ENCODE results near the gene IRX1. TPM values are rescaled to one million over a fixed set of nuclear protein-coding genes. Genes with fewer than 3 reads are reported as not detected.

Gene IRX1
- total and polyA plus RNA-seq, 2 donors (not counting 1 experiment from before 2014, with no cell fraction given), result not detected

GRCh38 chr5:3600106-3601060, 4.8 kb downstream of the IRX1 start:
- Mint-ChIP-seq H3K27me3 (peaks cover 61% of the 10 kb centered on the region), H3K9me3 (ENCODE audit: insufficient read depth) (no peaks in the 10 kb centered on the region), H3K27ac (no peak overlapping the region), H3K4me1 (peaks cover 4% of the 10 kb centered on the region), H3K4me3 (no peak overlapping the region)
- ChIA-PET CTCF (no interaction called here), POLR2A (no interaction called here)
- H3K27me3 ChIP-seq (replicated peaks in 1 of 4; ENCODE audit: control extremely low read depth in 1 of 4, control insufficient read depth in 3 of 4, insufficient read depth in 4 of 4, low read length in 3 of 4), result peaks cover 0 to 60% (median 16%) of the 10 kb centered on the region in 4 experiments
- no peak overlapping the region for H3K4me2 ChIP-seq (replicated peaks; ENCODE audit: low read depth, low read length, poor library complexity, severe bottlenecking)
- H3K9ac ChIP-seq (ENCODE audit: low read length), result no peak overlapping the region
- H3K36me3 ChIP-seq (replicated peaks in 1 of 2; ENCODE audit: control extremely low read depth in 1 of 2, control insufficient read depth in 1 of 2, extremely low read depth in 1 of 2, insufficient read depth in 2 of 2, low read length in 1 of 2), result no peaks in the 10 kb centered on the region
- DNase-seq, result no peak
- no peak for TF ChIP-seq CTCF (IDR thresholded peaks at IDR 0.05)
- TF ChIP-seq EZH2 (IDR thresholded peaks at IDR 0.05; ENCODE audit: borderline replicate concordance, insufficient read depth, low read depth, low read length, poor library complexity, severe bottlenecking), result no peak
- no peak overlapping the region for H3K27ac ChIP-seq (ENCODE audit: low read length in 2 of 2)
- no peak overlapping the region for H3K4me3 ChIP-seq (ENCODE audit: control extremely low read depth in 1 of 5, extremely low read depth in 1 of 5, insufficient read depth in 1 of 5, low read depth in 2 of 5, low read length in 4 of 5)
- no peaks in the 10 kb centered on the region for H3K4me1 ChIP-seq (ENCODE audit: control insufficient read depth in 2 of 2, insufficient read depth in 2 of 2, low read length in 2 of 2)
- H3K79me2 ChIP-seq (ENCODE audit: control insufficient read depth, insufficient read depth, low read length), result no peaks in the 10 kb centered on the region
- ATAC-seq (ENCODE audit: low read depth), result no peak
- no peak overlapping the region for H2AFZ ChIP-seq (ENCODE audit: insufficient read depth, low read depth, low read length, poor library complexity, severe bottlenecking)
- intact Hi-C loops (cut with micrococcal nuclease), result no loop called here
- 16% methylated on average over 67 of the region's 71 CpGs for WGBS (ENCODE audit: insufficient coverage)
- H3K9me3 ChIP-seq (ENCODE audit: control extremely low read depth in 1 of 3, control insufficient read depth in 2 of 3, insufficient read depth in 1 of 3, low read length in 2 of 3), result peaks cover 0 to 53% (median 0%) of the 10 kb centered on the region in 3 donors
- no peaks in the 10 kb centered on the region for H4K20me1 ChIP-seq (ENCODE audit: control insufficient read depth, insufficient read depth, low read length, poor library complexity, severe bottlenecking)

- no peak overlapping the region for H3K4me2 ChIP-seq (replicated peaks; ENCODE audit: low read depth, low read length, poor library complexity, severe bottlenecking)
- ChIA-PET CTCF (no interaction called here), POLR2A (no interaction called here)
- H3K9me3 ChIP-seq (ENCODE audit: control extremely low read depth in 1 of 3, control insufficient read depth in 2 of 3, insufficient read depth in 1 of 3, low read length in 2 of 3), result peaks cover 0 to 59% (median 0%) of the 10 kb centered on the region in 3 donors
- H3K27ac ChIP-seq (ENCODE audit: low read length in 2 of 2), result no peak overlapping the region
- intact Hi-C loops (cut with micrococcal nuclease), result no loop called here
- peaks cover 0 to 63% (median 16%) of the 10 kb centered on the region in 4 experiments for H3K27me3 ChIP-seq (replicated peaks in 1 of 4; ENCODE audit: control extremely low read depth in 1 of 4, control insufficient read depth in 3 of 4, insufficient read depth in 4 of 4, low read length in 3 of 4)
- H3K4me1 Mint-ChIP-seq, result peaks cover 4% of the 10 kb centered on the region
- WGBS (ENCODE audit: insufficient coverage), result 19% methylated on average over 10 of the region's 23 CpGs
- no peak overlapping the region for H3K4me3 ChIP-seq (ENCODE audit: control extremely low read depth in 1 of 5, extremely low read depth in 1 of 5, insufficient read depth in 1 of 5, low read depth in 2 of 5, low read length in 4 of 5)
- no peaks in the 10 kb centered on the region for H3K4me1 ChIP-seq (ENCODE audit: control insufficient read depth in 2 of 2, insufficient read depth in 2 of 2, low read length in 2 of 2)
- H3K9ac ChIP-seq (ENCODE audit: low read length), result no peak overlapping the region
- no peaks in the 10 kb centered on the region for H3K9me3 Mint-ChIP-seq (ENCODE audit: insufficient read depth)
- H3K36me3 ChIP-seq (replicated peaks in 1 of 2; ENCODE audit: control extremely low read depth in 1 of 2, control insufficient read depth in 1 of 2, extremely low read depth in 1 of 2, insufficient read depth in 2 of 2, low read length in 1 of 2), result no peaks in the 10 kb centered on the region
- H3K4me3 Mint-ChIP-seq, result no peak overlapping the region
- H4K20me1 ChIP-seq (ENCODE audit: control insufficient read depth, insufficient read depth, low read length, poor library complexity, severe bottlenecking), result no peaks in the 10 kb centered on the region
- no peak overlapping the region for H2AFZ ChIP-seq (ENCODE audit: insufficient read depth, low read depth, low read length, poor library complexity, severe bottlenecking)
- H3K27me3 Mint-ChIP-seq, result peaks cover 64% of the 10 kb centered on the region
- ATAC-seq (ENCODE audit: low read depth) (no peak), DNase-seq (no peak)
- no peak overlapping the region for H3K27ac Mint-ChIP-seq
- TF ChIP-seq CTCF (IDR thresholded peaks at IDR 0.05), result no peak
- TF ChIP-seq EZH2 (IDR thresholded peaks at IDR 0.05; ENCODE audit: borderline replicate concordance, insufficient read depth, low read depth, low read length, poor library complexity, severe bottlenecking), result no peak
- no peaks in the 10 kb centered on the region for H3K79me2 ChIP-seq (ENCODE audit: control insufficient read depth, insufficient read depth, low read length)
Observed at GRCh38 chr5:3601061-3601710, 5.6 kb downstream of the IRX1 start.
